Heart right ventricle (tissue), 16 donors: ENCODE measurements around the gene CAMK1D. TPM values are rescaled to one million over a fixed set of nuclear protein-coding genes. Genes with fewer than 3 reads are reported as not detected.

Experiments used
- ATAC-seq, 8 donors: fragments of 200-7000 bp; cut with Tn5 transposase; one replicate each; pipeline ENCODE4 v1.9.1; 2020; ENCODE audit warnings: mild to moderate bottlenecking in 8 of 8, moderate library complexity in 8 of 8, moderate number of reproducible peaks in 1 of 8
- DNase-seq, 2 donors: peaks; one replicate each; pipeline ENCODE4 v3.0.0-alpha.2; 2020
- H3K27ac ChIP-seq, 10 donors: fragments of 200-600 bp; sonication (generic) in 2 of 10; one replicate each; pipeline versions ENCODE4 v1.5.0 to v1.8.0; 2020 to 2022; ENCODE audit warnings: mild to moderate bottlenecking in 3 of 10
- H3K27me3 ChIP-seq, 7 donors: fragments of 200-600 bp; one replicate each; pipeline ENCODE4 v1.8.0; 2021 to 2022; ENCODE audit warnings: mild to moderate bottlenecking in 2 of 7
- H3K36me3 ChIP-seq, 9 donors: fragments of 200-600 bp; sonication (generic) in 1 of 9; one replicate each; pipeline versions ENCODE4 v1.5.0 to v1.8.0; 2020 to 2022; ENCODE audit warnings: mild to moderate bottlenecking in 2 of 9
- H3K4me1 ChIP-seq, 9 donors: fragments of 200-600 bp; sonication (generic) in 1 of 9; one replicate each; pipeline versions ENCODE4 v1.5.0 to v1.8.0; 2020 to 2022; ENCODE audit warnings: mild to moderate bottlenecking in 4 of 9
- H3K4me3 ChIP-seq, 10 donors: fragments of 200-600 bp; sonication (generic) in 2 of 10; one replicate each; pipeline versions ENCODE4 v1.5.0 to v1.8.0; 2020 to 2022; ENCODE audit warnings: mild to moderate bottlenecking in 7 of 10, moderate library complexity in 2 of 10
- H3K9me3 ChIP-seq, 11 donors: fragments of 200-600 bp in 10 of 11; sonication (generic) in 2 of 11; one replicate each; pipeline versions ENCODE4 v1.5.0 to v1.8.0; 2013 to 2022; ENCODE audit warnings: mild to moderate bottlenecking in 2 of 11, control low read depth in 1 of 11, moderate library complexity in 1 of 11
- WGBS, 2 donors: extraction: QIAGEN DNeasy Blood & Tissue Kit; methylation state at CpG; one replicate each; pipeline ENCODE4 v1.1.7; 2013; ENCODE audit warnings: inconsistent platforms in 1 of 2; 5-methylcytosine and 5-hydroxymethylcytosine counted together
- intact Hi-C, 10 donors: fragments of 100-400 bp; cut with DNase I; formaldehyde crosslinking; loops; one replicate each; pipeline versions ENCODE4 v1.11.1 to v1.14.2; 2022
- polyA plus RNA-seq, 2 donors: library from polyadenylated mRNA; stranded (reverse); fragments of 200-250 nt; gene quantifications; one replicate each; pipeline ENCODE4 v1.2.3, GENCODE V29; 2013
- total RNA-seq, 10 donors: library from RNA; stranded (reverse); fragmentation: NEBNext Ultra II Directional in 3 of 10; extraction: Animal tissue kit (Norgen Biotek cat#: 25700) in 3 of 10; gene quantifications; one replicate each; pipeline versions ENCODE4 v1.2.1 to v1.2.4, GENCODE V29; 2021 to 2023
- TF ChIP-seq, protein P1 (sequence below), 9 donors: fragments of 200-600 bp; sonication (generic) in 2 of 9; IDR thresholded peaks; one replicate each; pipeline versions ENCODE4 v1.5.0 to v1.8.0; 2021 to 2022; ENCODE audit warnings: antibody characterized with exemption in 9 of 9, mild to moderate bottlenecking in 5 of 9, moderate library complexity in 1 of 9
- donor health status: Arrhythmogenic right ventricular cardiomyopathy.
- donor health status: ischemic (EF 13 %, LVEDD 7.1; RV severe dilation, severe dysfunction).
- donor health status: healthy with polysubstance abuse.
- donor health status: DM: no; HTN: yes; CAD: no.
- donor health status: DM: no; HTN: no; CAD: no.
- donor health status: ischemic (EF 25% LVEDD 6.9; RV normal size, moderate dysfunction).
- donor health status: ischemic (EF 25% LVEDD 5.7; RV mildly dilated, moderate dysfunction).
- donor health status: healthy.
- donor health status: DM: yes; HTN: yes; CAD: no.
- donor health status: Ischemic cardiomyopathy.
- donor health status: ischemic (EF 35%, LVEDD 5.7; RV mildly dilated, moderate dysfunction).
- donor health status: nonischemic (EF 11% LVEDD 7.7; RV severe dilation, severe dysfunction).
- donor health status: DM: yes; HTN: yes; CAD: no.
- donor health status: PGD.
- donor health status: ischemic (EF 29% LVEDD 5.4; RV normal size, mild dysfunction).
- donor health status: nonischemic (EF 23%, LVEDD 6.1; RV moderate dilation, normal function).

Gene CAMK1D
- total and polyA plus RNA-seq, 12 donors, result 1.3 to 17.7 (median 2.6) TPM

DNA sequence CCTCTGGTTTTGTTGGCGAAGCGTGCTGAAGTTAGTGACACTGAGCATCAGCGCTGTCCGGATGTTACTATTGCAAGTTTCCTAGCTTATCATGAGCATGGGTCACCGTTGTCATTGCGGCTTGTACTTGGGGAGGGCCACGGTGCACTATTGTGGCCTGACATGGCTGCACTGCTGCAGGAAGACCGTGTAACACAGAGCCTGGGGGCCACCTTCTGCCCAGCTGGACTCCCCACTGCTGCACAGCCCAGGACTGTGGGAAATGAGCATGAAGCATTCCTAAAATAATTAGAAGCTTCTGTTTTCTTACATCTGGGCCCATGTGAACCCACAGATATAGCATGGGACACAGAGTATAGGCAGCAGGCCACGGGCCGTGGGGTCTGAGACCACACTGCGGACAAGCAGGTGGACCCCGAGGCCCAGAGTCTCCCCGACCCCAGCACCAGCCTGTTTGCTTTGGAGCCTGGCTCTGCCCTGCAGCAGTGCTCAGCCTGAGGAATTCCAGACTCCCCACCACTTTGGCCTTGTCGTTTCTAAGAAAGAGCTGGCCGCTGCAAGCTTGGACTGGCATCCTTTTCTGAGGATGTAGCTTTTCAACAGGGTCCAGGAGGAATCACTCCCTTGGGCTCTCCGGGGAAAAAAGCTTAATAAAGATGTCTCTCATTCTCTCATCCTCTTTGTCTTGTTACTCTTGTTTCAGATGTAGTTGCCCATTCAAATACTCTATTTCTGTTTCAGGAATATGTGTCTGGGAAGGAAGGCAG lies 473.0 kb downstream of the CAMK1D start:
- Histone ChIP-seq H3K36me3 (peaks cover 0 to 26% (median 0%) of the 10 kb centered on the region in 9 donors), H3K27ac (no peak overlapping the region), H3K4me1 (peaks cover 0 to 6% (median 0%) of the 10 kb centered on the region in 9 donors), H3K9me3 (no peaks in the 10 kb centered on the region), H3K4me3 (no peak overlapping the region), H3K27me3 (no peaks in the 10 kb centered on the region)
- ATAC-seq (peak in 1 of 8 donors; percentile 13), DNase-seq (no peak)
- intact Hi-C loops, result no loop called here
- TF ChIP-seq, protein P1, sequence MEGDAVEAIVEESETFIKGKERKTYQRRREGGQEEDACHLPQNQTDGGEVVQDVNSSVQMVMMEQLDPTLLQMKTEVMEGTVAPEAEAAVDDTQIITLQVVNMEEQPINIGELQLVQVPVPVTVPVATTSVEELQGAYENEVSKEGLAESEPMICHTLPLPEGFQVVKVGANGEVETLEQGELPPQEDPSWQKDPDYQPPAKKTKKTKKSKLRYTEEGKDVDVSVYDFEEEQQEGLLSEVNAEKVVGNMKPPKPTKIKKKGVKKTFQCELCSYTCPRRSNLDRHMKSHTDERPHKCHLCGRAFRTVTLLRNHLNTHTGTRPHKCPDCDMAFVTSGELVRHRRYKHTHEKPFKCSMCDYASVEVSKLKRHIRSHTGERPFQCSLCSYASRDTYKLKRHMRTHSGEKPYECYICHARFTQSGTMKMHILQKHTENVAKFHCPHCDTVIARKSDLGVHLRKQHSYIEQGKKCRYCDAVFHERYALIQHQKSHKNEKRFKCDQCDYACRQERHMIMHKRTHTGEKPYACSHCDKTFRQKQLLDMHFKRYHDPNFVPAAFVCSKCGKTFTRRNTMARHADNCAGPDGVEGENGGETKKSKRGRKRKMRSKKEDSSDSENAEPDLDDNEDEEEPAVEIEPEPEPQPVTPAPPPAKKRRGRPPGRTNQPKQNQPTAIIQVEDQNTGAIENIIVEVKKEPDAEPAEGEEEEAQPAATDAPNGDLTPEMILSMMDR (IDR thresholded peaks at IDR 0.05), result no peak
- WGBS, 2 donors, result 78% methylated on average over 16 of the region's 16 CpGs

DNA sequence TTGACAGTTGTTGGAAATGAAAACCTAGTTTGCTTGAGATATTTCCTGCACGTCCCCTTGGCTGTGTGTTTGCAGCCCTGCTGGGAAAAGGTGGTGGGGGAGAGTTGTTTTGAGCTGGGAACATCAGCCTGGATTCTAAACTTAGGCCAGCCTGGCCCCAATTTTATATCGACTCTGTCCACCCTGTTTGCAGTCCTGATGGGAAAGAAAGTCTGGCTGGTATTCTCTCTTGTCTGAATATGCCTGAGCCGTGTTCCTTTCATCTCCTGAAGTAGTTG lies 473.5 kb downstream of the CAMK1D start:
- peaks cover 0 to 6% (median 0%) of the 10 kb centered on the region in 9 donors for H3K4me1 ChIP-seq
- H3K27me3 ChIP-seq, result no peaks in the 10 kb centered on the region
- H3K9me3 ChIP-seq, result no peaks in the 10 kb centered on the region
- H3K4me3 ChIP-seq, result no peak overlapping the region
- no peak overlapping the region for H3K27ac ChIP-seq
- peaks cover 0 to 24% (median 0%) of the 10 kb centered on the region in 9 donors for H3K36me3 ChIP-seq
- TF ChIP-seq, protein P1 (IDR thresholded peaks at IDR 0.05), result no peak
- intact Hi-C loops, result no loop called here
- no peak for DNase-seq
- peak in 1 of 8 donors; percentile 74 for ATAC-seq
- WGBS, 2 donors, result 49 to 55% methylated on average over 3 of the region's 3 CpGs

DNA sequence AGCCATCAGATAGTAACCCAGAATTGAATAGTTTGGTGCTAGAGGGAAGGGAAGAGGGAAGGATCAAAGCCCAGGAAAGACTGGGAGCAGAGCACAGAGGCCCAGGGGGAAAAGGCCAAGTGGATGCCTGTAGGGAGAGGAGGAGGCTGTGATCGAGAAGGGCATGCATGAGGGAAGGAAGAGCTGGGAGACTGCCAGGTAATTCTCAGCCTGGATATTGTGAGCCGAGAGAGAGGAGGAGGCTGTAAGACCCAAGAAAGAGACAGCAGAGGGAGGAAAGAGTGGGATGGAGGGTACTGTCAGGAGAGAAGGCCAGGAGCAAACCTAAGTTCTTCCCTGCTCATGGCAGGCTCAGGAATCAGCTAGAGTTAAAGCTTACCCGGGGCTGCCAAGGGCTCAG lies 474.0 kb downstream of the CAMK1D start:
- intact Hi-C loops, result no loop called here
- H3K27ac ChIP-seq, result no peak overlapping the region
- no peak overlapping the region for H3K4me3 ChIP-seq
- no peak for DNase-seq
- peaks cover 0 to 6% (median 0%) of the 10 kb centered on the region in 9 donors for H3K4me1 ChIP-seq
- WGBS, 2 donors, result 57 to 68% methylated on average over 3 of the region's 3 CpGs
- H3K27me3 ChIP-seq, result no peaks in the 10 kb centered on the region
- ATAC-seq, result peak in 1 of 8 donors; percentile 25
- peaks cover 0 to 26% (median 0%) of the 10 kb centered on the region in 9 donors for H3K36me3 ChIP-seq
- TF ChIP-seq, protein P1 (IDR thresholded peaks at IDR 0.05), result no peak
- no peaks in the 10 kb centered on the region for H3K9me3 ChIP-seq

DNA sequence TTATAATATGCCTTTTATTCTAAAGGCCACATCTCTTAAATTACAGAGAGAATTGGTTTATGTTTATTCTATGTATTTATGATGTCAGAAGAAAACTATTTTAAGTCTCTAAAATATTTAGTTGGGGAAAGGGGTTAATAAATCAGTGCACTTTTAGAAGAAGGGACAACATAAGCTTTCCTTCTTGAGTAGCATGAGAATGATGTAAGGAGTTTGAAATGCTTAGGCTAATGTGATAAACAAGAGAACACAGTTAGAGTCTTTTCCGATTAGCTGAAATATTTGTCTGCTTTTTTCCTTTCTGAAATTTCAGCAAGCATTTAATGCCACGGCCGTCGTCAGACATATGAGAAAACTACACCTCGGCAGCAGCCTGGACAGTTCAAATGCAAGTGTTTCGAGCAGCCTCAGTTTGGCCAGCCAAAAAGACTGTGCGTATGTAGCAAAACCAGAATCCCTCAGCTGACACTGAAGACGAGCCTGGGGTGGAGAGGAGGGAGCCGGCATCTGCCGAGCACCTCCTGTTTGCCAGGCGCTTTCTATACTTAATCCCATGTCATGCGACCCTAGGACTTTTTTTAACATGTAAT lies 476.0 kb downstream of the CAMK1D start:
- H3K27ac ChIP-seq, result no peak overlapping the region
- no peak overlapping the region for H3K4me3 ChIP-seq
- peaks cover 0 to 24% (median 0%) of the 10 kb centered on the region in 9 donors for H3K36me3 ChIP-seq
- intact Hi-C loops, result no loop called here
- DNase-seq (no peak), ATAC-seq (no peak)
- H3K9me3 ChIP-seq, result no peaks in the 10 kb centered on the region
- TF ChIP-seq, protein P1 (IDR thresholded peaks at IDR 0.05), result no peak
- no peaks in the 10 kb centered on the region for H3K27me3 ChIP-seq
- peaks cover 0 to 6% (median 0%) of the 10 kb centered on the region in 9 donors for H3K4me1 ChIP-seq
- 78 to 83% methylated on average over 12 of the region's 12 CpGs for WGBS, 2 donors
